Amygdala (tissue), 56 donors: ENCODE data around the gene FAM181A.
A peak's percentile ranks its signal among the peaks of the same experiment; 100 is the strongest.

Source experiments
- DNase-seq, 56 donors: peaks; one replicate each; lab custom pipeline; 2025; lab: John Stamatoyannopoulos, UW

Gene FAM181A

GRCh38 chr14:93976477-93977057, 49.4 kb downstream of the FAM181A start, which contains the start of gene ASB2:
Gene ASB2, minus strand, starts transcription at chr14:93976570. Its CDS starts 12,031 bp downstream, at chr14:93964539.
- DNase-seq, result peak in 3 of 56 donors; percentile 8 to 27 (median 18)

GRCh38 chr14:93977171-93977570, 50.0 kb downstream of the FAM181A start:
- no peak for DNase-seq

DNA sequence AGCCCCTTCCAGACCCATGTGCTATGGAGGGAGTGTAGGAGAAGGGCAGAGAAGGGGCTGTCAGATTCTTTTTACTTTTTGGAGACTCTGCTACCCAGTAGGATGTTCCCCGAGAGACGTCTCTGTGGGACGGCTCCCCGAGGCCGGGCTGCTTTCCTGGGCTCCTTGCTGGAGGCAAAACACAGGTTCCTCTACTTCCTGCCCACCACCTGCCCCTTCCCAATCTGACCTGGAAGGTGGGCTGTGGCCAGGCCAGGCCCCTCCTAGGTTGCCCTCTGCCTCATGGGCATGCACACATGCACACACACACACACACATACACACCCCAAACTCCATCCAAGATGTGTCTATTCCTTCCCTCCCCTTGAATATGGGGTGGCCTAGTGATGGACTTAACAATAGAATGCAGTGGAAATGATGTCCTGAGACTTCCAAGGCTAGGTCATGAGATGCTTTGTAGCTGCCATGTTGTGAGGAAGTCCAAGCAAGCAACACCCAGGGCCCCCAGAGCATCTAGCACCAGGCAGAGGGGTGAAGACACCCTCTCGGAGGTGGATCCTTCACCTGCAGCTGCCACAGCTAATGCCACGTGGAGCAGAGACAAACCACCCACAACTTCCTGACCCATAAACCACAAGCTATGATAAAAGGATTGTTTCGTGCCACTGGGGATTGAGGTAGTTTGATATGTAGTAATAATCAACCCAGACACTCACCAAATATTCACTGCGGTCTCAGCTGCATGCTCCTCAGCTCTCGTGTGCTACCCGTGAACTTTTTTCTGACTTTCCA, 50.8 kb downstream of the FAM181A start:
- no peak for DNase-seq

GRCh38 chr14:93978735-93979134, 51.6 kb downstream of the FAM181A start:
- no peak for DNase-seq
